Activated CD4-positive, alpha-beta T cell treated with anti-CD3 and anti-CD28 coated beads, Interleukin-2, amount 50 U/mL, for 48 hours (primary cell): ENCODE measurements around the gene ENPP4.
A peak's percentile ranks its signal among the peaks of the same experiment; 100 is the strongest.
"Not testable (repeated sequence)": the region's sequence is repeated elsewhere in the genome, so short reads cannot be mapped to it uniquely, and the experiment has no call there.

Experiments used
- DNase-seq, 2 experiments: peaks; one replicate each; pipeline ENCODE4 v3.0.0-alpha.2; 2020

ENPP4 gene

GRCh38 chr6:46134216-46134615, 4.4 kb downstream of the ENPP4 start:
- no peak for DNase-seq

- no peak for DNase-seq
These were observed 5.4 kb downstream of the ENPP4 start for GRCh38 chr6:46135176-46135575.

- DNase-seq: no peak
These were observed 7.0 kb downstream of the ENPP4 start for GRCh38 chr6:46136831-46137230.

GRCh38 chr6:46137387-46137786, 7.6 kb downstream of the ENPP4 start:
- DNase-seq: no peak

- no peak for DNase-seq
These were observed 8.5 kb downstream of the ENPP4 start for GRCh38 chr6:46138281-46138680.

- no peak for DNase-seq
These were observed 14.5 kb downstream of the ENPP4 start for GRCh38 chr6:46144270-46144669.

GRCh38 chr6:46149066-46149465, 19.3 kb downstream of the ENPP4 start:
- not testable (repeated sequence) for DNase-seq

- DNase-seq: no peak
These were observed 26.9 kb downstream of the ENPP4 start for GRCh38 chr6:46156701-46157100.

- no peak for DNase-seq
These were observed 29.4 kb downstream of the ENPP4 start for GRCh38 chr6:46159229-46159628.

- DNase-seq: no peak
These were observed 30.3 kb downstream of the ENPP4 start for GRCh38 chr6:46160102-46160501.

- peak; percentile 56 to 63 for DNase-seq
These were observed 40.8 kb downstream of the ENPP4 start, which contains the start of gene ENPP5 for GRCh38 chr6:46170357-46171289. Gene ENPP5 (minus strand): TSS chr6:46170980. CDS start chr6:46168262, 2,718 bp downstream.

GRCh38 chr6:46172176-46172575, 42.4 kb downstream of the ENPP4 start:
- no peak for DNase-seq

- no peak for DNase-seq
These were observed 45.1 kb downstream of the ENPP4 start for GRCh38 chr6:46174904-46175303.

GRCh38 chr6:46175446-46175845, 45.7 kb downstream of the ENPP4 start:
- peak; percentile 5 to 6 for DNase-seq

- no peak for DNase-seq
These were observed 46.2 kb downstream of the ENPP4 start for GRCh38 chr6:46175976-46176375.

GRCh38 chr6:46184114-46184513, 54.3 kb downstream of the ENPP4 start:
- no peak for DNase-seq

- DNase-seq: no peak
These were observed 56.8 kb downstream of the ENPP4 start for GRCh38 chr6:46186583-46186982.

- DNase-seq: no peak
These were observed 59.9 kb downstream of the ENPP4 start for GRCh38 chr6:46189726-46190125.

GRCh38 chr6:46190889-46191288, 61.1 kb downstream of the ENPP4 start:
- no peak for DNase-seq

- no peak for DNase-seq
These were observed 62.2 kb downstream of the ENPP4 start for GRCh38 chr6:46191961-46192360.
